CD4-positive, alpha-beta memory T cell (primary cell): ENCODE measurements around the gene DACH2. TPM values are rescaled to one million over a fixed set of nuclear protein-coding genes. Genes with fewer than 3 reads are reported as not detected.

Experiments used
- CTCF ChIA-PET: fragments of 350-600 bp; sonication (Branson Sonifier 250); formaldehyde crosslinking; loops from one replicate; lab custom pipeline; 2021; ENCODE audit warnings: inconsistent platforms; ENCODE audit not compliant: partially characterized antibody; lab: Charles Lee
- POLR2A ChIA-PET: fragments of 350-600 bp; sonication (Branson Sonifier 250); formaldehyde crosslinking; loops from one replicate; lab custom pipeline; 2021; ENCODE audit not compliant: partially characterized antibody; lab: Charles Lee
- DNase-seq, 5 donors: peaks; one replicate each; pipeline versions ENCODE4 v3.0.0 to v3.0.0-alpha.2; 2020 to 2022; ENCODE audit warnings: mixed read lengths in 1 of 5
- H3K27ac ChIP-seq: one replicate; pipeline ENCODE4 v1.7.0; 2013; ENCODE audit warnings: low read depth, low read length
- H3K27me3 ChIP-seq: 2 replicates; pipeline ENCODE4 v1.7.0; 2013; ENCODE audit warnings: mild to moderate bottlenecking, low read length, moderate library complexity; ENCODE audit not compliant: insufficient read depth
- H3K36me3 ChIP-seq: 2 replicates; pipeline ENCODE4 v1.7.0; 2013; ENCODE audit warnings: mild to moderate bottlenecking, low read length, moderate library complexity; ENCODE audit not compliant: insufficient read depth
- H3K4me1 ChIP-seq: 2 replicates; pipeline ENCODE4 v1.7.0; 2013; ENCODE audit warnings: mild to moderate bottlenecking, low read length, moderate library complexity; ENCODE audit not compliant: insufficient read depth
- H3K4me3 ChIP-seq, 2 donors: one replicate each; pipeline ENCODE4 v1.7.0; 2013; ENCODE audit warnings: low read length in 2 of 2, mild to moderate bottlenecking in 1 of 2
- H3K9me3 ChIP-seq, 2 donors: one replicate each; pipeline ENCODE4 v1.7.0; 2013; ENCODE audit warnings: low read length in 2 of 2, control low read depth in 1 of 2; ENCODE audit not compliant: control insufficient read depth in 1 of 2
- H3K27ac Mint-ChIP-seq, 7 donors: one replicate each; pipeline ENCODE4 v1.8.0; 2020 to 2021; ENCODE audit warnings: mixed read lengths in 7 of 7, mild to moderate bottlenecking in 6 of 7, inconsistent platforms in 3 of 7, moderate library complexity in 3 of 7
- H3K27me3 Mint-ChIP-seq, 2 donors: one replicate each; pipeline ENCODE4 v1.8.0; 2020 to 2021; ENCODE audit warnings: mixed read lengths in 2 of 2
- H3K36me3 Mint-ChIP-seq, 2 donors: one replicate each; pipeline ENCODE4 v1.8.0; 2020 to 2021; ENCODE audit warnings: mixed read lengths in 2 of 2, inconsistent platforms in 1 of 2, mild to moderate bottlenecking in 1 of 2
- H3K4me1 Mint-ChIP-seq, 4 donors: one replicate each; pipeline ENCODE4 v1.8.0; 2020 to 2021; ENCODE audit warnings: mixed read lengths in 4 of 4, mild to moderate bottlenecking in 1 of 4
- H3K4me3 Mint-ChIP-seq, 8 donors: one replicate each; pipeline ENCODE4 v1.8.0; 2020 to 2021; ENCODE audit warnings: mixed read lengths in 8 of 8, mild to moderate bottlenecking in 7 of 8, moderate library complexity in 6 of 8, inconsistent platforms in 3 of 8
- H3K9me3 Mint-ChIP-seq, 8 donors: one replicate each; pipeline ENCODE4 v1.8.0; 2020 to 2021; ENCODE audit warnings: mixed read lengths in 8 of 8, mild to moderate bottlenecking in 5 of 8, inconsistent platforms in 3 of 8, moderate library complexity in 1 of 8
- intact Hi-C: fragments of 100-400 bp; cut with micrococcal nuclease; formaldehyde crosslinking; loops from one replicate; pipeline ENCODE4 v1.15.1; 2023
- polyA plus RNA-seq, 2 donors: library from polyadenylated mRNA; unstranded; fragments of 300-500 nt; fragmentation: Illumina TruSeq; gene quantifications; one replicate each; pipeline ENCODE4 v1.2.3, GENCODE V29; 2021
- total RNA-seq, 2 experiments: library from RNA; stranded (reverse); gene quantifications; one replicate each; pipeline ENCODE4 v1.2.3, GENCODE V29; 2021

The DACH2 gene
- total and polyA plus RNA-seq, 4 experiments from 2014 or later, result not detected

DNA sequence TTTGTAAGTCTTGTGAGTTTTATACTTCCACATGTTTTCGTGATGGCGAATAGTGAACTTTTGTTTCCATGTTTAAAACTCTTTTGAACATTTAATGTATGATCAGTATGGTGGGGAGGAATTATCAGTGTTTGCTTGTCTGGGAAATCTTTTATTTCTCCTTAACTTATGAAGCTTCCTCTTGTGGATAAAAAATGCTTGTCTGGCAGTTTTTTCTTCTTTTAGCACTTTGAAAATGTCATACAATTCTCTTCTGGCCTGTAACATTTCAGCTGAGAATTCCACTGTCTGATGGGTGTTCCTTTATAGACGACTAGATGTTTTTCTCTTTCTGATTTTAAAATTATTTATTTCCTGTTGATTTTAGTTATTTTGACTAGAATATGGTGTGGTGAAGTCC is 576.0 kb downstream of the DACH2 start:
- Mint-ChIP-seq H3K4me1 (no peaks in the 10 kb centered on the region), H3K27ac (no peak overlapping the region), H3K9me3 (peaks cover 0 to 10% (median 2%) of the 10 kb centered on the region in 8 donors), H3K36me3 (no peaks in the 10 kb centered on the region), H3K4me3 (no peak overlapping the region), H3K27me3 (no peaks in the 10 kb centered on the region)
- Histone ChIP-seq H3K27me3 (no peaks in the 10 kb centered on the region), H3K4me3 (no peak overlapping the region), H3K4me1 (no peaks in the 10 kb centered on the region), H3K36me3 (no peaks in the 10 kb centered on the region), H3K9me3 (no peaks in the 10 kb centered on the region), H3K27ac (no peak overlapping the region)
- ChIA-PET POLR2A (no interaction called here), CTCF (no interaction called here)
- no peak for DNase-seq
- intact Hi-C loops, result no loop called here

GRCh38 chrX:86747091-86747490 is 598.8 kb downstream of the DACH2 start:
- POLR2A ChIA-PET, result no interaction called here
- no peak overlapping the region for H3K4me3 ChIP-seq
- Mint-ChIP-seq H3K27me3 (no peaks in the 10 kb centered on the region), H3K4me1 (no peaks in the 10 kb centered on the region), H3K36me3 (no peaks in the 10 kb centered on the region), H3K27ac (no peak overlapping the region), H3K9me3 (peaks cover 0 to 2% (median 0%) of the 10 kb centered on the region in 8 donors), H3K4me3 (no peak overlapping the region)
- CTCF ChIA-PET, result no interaction called here
- no peak for DNase-seq
- H3K27ac ChIP-seq, result no peak overlapping the region
- no peaks in the 10 kb centered on the region for H3K9me3 ChIP-seq
- no peaks in the 10 kb centered on the region for H3K36me3 ChIP-seq
- no peaks in the 10 kb centered on the region for H3K4me1 ChIP-seq
- intact Hi-C loops, result no loop called here
- H3K27me3 ChIP-seq, result no peaks in the 10 kb centered on the region

DNA sequence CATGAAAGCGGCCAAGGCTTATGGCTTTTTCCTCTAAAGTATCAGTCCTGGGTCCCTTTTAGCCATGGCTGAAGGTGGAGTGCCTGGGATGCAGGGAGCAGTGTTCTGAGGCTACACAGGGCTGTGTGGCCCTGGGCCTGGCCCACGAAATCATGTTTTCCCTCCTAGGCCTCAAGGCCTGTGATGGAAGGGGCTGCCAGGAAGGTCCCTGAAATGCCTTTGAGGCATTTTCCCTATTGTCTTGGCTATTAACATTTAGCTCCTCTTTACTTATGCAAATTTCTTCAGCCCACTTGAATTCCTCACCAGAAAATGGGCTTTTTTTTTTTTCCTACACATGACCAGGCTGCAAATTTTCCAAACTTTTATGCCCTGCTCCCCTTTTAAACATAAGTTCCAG is 657.0 kb downstream of the DACH2 start:
- H3K36me3 Mint-ChIP-seq, result no peaks in the 10 kb centered on the region
- intact Hi-C loops, result no loop called here

GRCh38 chrX:86806786-86807185 is 658.5 kb downstream of the DACH2 start:
- Mint-ChIP-seq H3K4me1 (no peaks in the 10 kb centered on the region), H3K27ac (no peak overlapping the region), H3K9me3 (peaks cover 0 to 8% (median 2%) of the 10 kb centered on the region in 8 donors), H3K27me3 (no peaks in the 10 kb centered on the region), H3K4me3 (no peak overlapping the region), H3K36me3 (no peaks in the 10 kb centered on the region)
- DNase-seq, result no peak
- Histone ChIP-seq H3K27me3 (no peaks in the 10 kb centered on the region), H3K36me3 (no peaks in the 10 kb centered on the region), H3K4me1 (no peaks in the 10 kb centered on the region), H3K9me3 (no peaks in the 10 kb centered on the region), H3K4me3 (no peak overlapping the region), H3K27ac (no peak overlapping the region)
- ChIA-PET CTCF (no interaction called here), POLR2A (no interaction called here)
- intact Hi-C loops, result no loop called here

More for the DNA sequence above, 657.0 kb downstream of the DACH2 start:
- H3K27me3 Mint-ChIP-seq, result no peaks in the 10 kb centered on the region
- H3K4me3 ChIP-seq, result no peak overlapping the region
- H3K27me3 ChIP-seq, result no peaks in the 10 kb centered on the region
- no peaks in the 10 kb centered on the region for H3K4me1 Mint-ChIP-seq
- no peaks in the 10 kb centered on the region for H3K4me1 ChIP-seq
- no peaks in the 10 kb centered on the region for H3K36me3 ChIP-seq
- no peak overlapping the region for H3K4me3 Mint-ChIP-seq
- POLR2A ChIA-PET, result no interaction called here
- no peak overlapping the region for H3K27ac ChIP-seq
- no peaks in the 10 kb centered on the region for H3K9me3 ChIP-seq
- CTCF ChIA-PET, result no interaction called here
- peaks cover 0 to 8% (median 2%) of the 10 kb centered on the region in 8 donors for H3K9me3 Mint-ChIP-seq
- no peak for DNase-seq
- H3K27ac Mint-ChIP-seq, result no peak overlapping the region

GRCh38 chrX:86809651-86810050 is 661.4 kb downstream of the DACH2 start:
- no peaks in the 10 kb centered on the region for H3K36me3 ChIP-seq
- H3K27ac Mint-ChIP-seq, result no peak overlapping the region
- no peaks in the 10 kb centered on the region for H3K27me3 Mint-ChIP-seq
- intact Hi-C loops, result no loop called here
- POLR2A ChIA-PET, result no interaction called here
- H3K9me3 Mint-ChIP-seq, result peaks cover 0 to 8% (median under 1%) of the 10 kb centered on the region in 8 donors
- no peak for DNase-seq
- H3K27me3 ChIP-seq, result no peaks in the 10 kb centered on the region
- no peaks in the 10 kb centered on the region for H3K4me1 Mint-ChIP-seq
- H3K4me3 ChIP-seq, result no peak overlapping the region
- CTCF ChIA-PET, result no interaction called here
- no peaks in the 10 kb centered on the region for H3K9me3 ChIP-seq
- H3K27ac ChIP-seq, result no peak overlapping the region
- no peaks in the 10 kb centered on the region for H3K4me1 ChIP-seq
- H3K36me3 Mint-ChIP-seq, result no peaks in the 10 kb centered on the region
- no peak overlapping the region for H3K4me3 Mint-ChIP-seq

DNA sequence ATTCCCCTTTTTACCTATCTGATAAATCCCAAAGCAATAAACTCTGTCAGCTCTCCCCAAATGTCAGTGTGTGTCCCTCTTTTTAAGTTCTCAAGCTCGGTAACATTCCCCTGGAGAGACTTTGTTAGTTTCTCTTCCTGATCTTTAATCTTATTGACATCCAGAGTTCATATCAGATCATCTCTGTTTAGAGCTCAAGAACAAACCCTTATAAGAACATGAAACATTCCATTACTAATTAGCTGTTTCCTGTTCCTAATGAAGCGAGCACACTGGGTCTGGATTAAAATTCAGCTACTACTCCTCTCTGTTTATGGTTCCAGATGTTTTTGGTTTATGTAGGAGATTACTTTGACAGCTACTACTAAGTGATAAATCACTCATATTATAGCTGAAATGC is 681.5 kb downstream of the DACH2 start:
- Histone ChIP-seq H3K9me3 (no peaks in the 10 kb centered on the region), H3K27me3 (no peaks in the 10 kb centered on the region), H3K4me1 (no peaks in the 10 kb centered on the region), H3K36me3 (no peaks in the 10 kb centered on the region), H3K4me3 (no peak overlapping the region), H3K27ac (no peak overlapping the region)
- DNase-seq, result no peak
- POLR2A ChIA-PET, result no interaction called here
- intact Hi-C loops, result no loop called here
- Mint-ChIP-seq H3K9me3 (peaks cover 0 to 8% (median under 1%) of the 10 kb centered on the region in 8 donors), H3K36me3 (no peaks in the 10 kb centered on the region), H3K27me3 (no peaks in the 10 kb centered on the region), H3K27ac (no peak overlapping the region), H3K4me1 (no peaks in the 10 kb centered on the region), H3K4me3 (no peak overlapping the region)
- CTCF ChIA-PET, result no interaction called here

DNA sequence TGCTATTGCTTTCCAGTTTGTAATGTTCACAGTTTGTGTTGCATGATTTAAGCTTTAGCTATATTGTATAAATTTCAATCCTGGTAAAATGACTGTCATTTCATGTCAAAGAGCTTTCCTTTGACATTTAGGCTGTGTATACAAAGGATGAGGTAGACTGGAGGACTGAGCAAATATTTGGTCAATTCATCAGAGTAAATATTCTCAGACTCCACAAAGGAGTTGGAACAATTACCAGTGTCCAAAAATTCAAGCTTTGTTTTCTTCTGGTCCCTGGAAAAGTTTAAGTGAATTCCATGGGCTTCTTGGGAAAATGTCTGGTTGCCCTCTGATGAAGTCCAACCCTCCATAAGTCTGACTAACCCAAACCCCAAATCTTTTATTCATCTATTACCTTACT is 682.4 kb downstream of the DACH2 start:
- H3K27ac Mint-ChIP-seq, result no peak overlapping the region
- POLR2A ChIA-PET, result no interaction called here
- no peaks in the 10 kb centered on the region for H3K36me3 ChIP-seq
- no peaks in the 10 kb centered on the region for H3K4me1 Mint-ChIP-seq
- H3K9me3 ChIP-seq, result no peaks in the 10 kb centered on the region
- CTCF ChIA-PET, result no interaction called here
- peaks cover 0 to 3% (median under 1%) of the 10 kb centered on the region in 8 donors for H3K9me3 Mint-ChIP-seq
- H3K27ac ChIP-seq, result no peak overlapping the region
- DNase-seq, result no peak
- no peak overlapping the region for H3K4me3 Mint-ChIP-seq
- H3K36me3 Mint-ChIP-seq, result no peaks in the 10 kb centered on the region
- no peaks in the 10 kb centered on the region for H3K27me3 Mint-ChIP-seq
- H3K4me3 ChIP-seq, result no peak overlapping the region
- no peaks in the 10 kb centered on the region for H3K27me3 ChIP-seq
- H3K4me1 ChIP-seq, result no peaks in the 10 kb centered on the region
- intact Hi-C loops, result no loop called here

DNA sequence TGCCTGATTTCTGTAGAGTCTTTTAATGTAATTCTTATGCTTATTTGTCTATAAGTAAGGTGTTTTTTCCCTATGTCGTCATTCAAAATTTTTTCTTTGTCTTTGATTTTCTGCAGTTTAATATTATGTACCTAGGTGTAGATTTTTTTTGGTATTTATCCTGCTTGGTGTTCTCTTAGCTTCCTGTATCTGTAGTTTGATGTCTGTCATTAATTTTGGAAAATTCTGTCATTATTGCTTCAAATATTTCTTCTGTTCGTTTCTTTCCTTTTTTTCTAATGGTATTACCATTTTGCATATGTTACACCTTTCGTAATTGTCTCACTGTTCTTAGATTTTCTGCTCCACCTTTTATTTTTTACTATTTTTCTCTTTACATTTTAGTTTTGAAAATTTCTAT is 696.9 kb downstream of the DACH2 start:
- Mint-ChIP-seq H3K27ac (no peak overlapping the region), H3K36me3 (no peaks in the 10 kb centered on the region), H3K4me1 (no peaks in the 10 kb centered on the region), H3K27me3 (no peaks in the 10 kb centered on the region), H3K4me3 (no peak overlapping the region), H3K9me3 (peaks cover 0 to 2% (median 0%) of the 10 kb centered on the region in 8 donors)
- Histone ChIP-seq H3K9me3 (no peaks in the 10 kb centered on the region), H3K27ac (no peak overlapping the region), H3K4me1 (no peaks in the 10 kb centered on the region), H3K4me3 (no peak overlapping the region), H3K27me3 (no peaks in the 10 kb centered on the region), H3K36me3 (no peaks in the 10 kb centered on the region)
- DNase-seq, result no peak
- ChIA-PET POLR2A (no interaction called here), CTCF (no interaction called here)
- intact Hi-C loops, result no loop called here
